ENCODE results near the gene VENTX. TPM values are rescaled to one million over a fixed set of nuclear protein-coding genes. Genes with fewer than 3 reads are reported as not detected.

Gene VENTX
- total and polyA plus RNA-seq, 10 of the 15 experiments (the other 5 are each of a cell fraction or from before 2014, with no cell fraction given), result 0.05 TPM; not detected in 9

GRCh38 chr10:133198206-133198605 is 39.4 kb upstream of the VENTX start:
- no peaks in the 10 kb centered on the region for H3K4me1 ChIP-seq (ENCODE audit: control insufficient read depth, insufficient read depth, low read length)
- no peaks in the 10 kb centered on the region for H4K20me1 ChIP-seq (ENCODE audit: control insufficient read depth, insufficient read depth)
- FAIRE-seq (no peak), DNase-seq (ENCODE audit: low read depth, low spot score) (no peak), ATAC-seq (no peak)
- no peak overlapping the region for H2AFZ ChIP-seq (ENCODE audit: control insufficient read depth, low read depth, low read length)
- no peak overlapping the region for H3K4me2 ChIP-seq (ENCODE audit: control insufficient read depth, insufficient read depth)
- H3K9me3 ChIP-seq (replicated peaks; ENCODE audit: control insufficient read depth, insufficient read depth, low read length), result no peaks in the 10 kb centered on the region
- no peaks in the 10 kb centered on the region for H3K79me2 ChIP-seq (ENCODE audit: control insufficient read depth, insufficient read depth, low read length)
- RAD21 ChIA-PET (ENCODE audit: unreplicated experiment), result no interaction called here
- BruUV-seq (replicated peaks), result no TSS peak
- no peak overlapping the region for H3K27ac ChIP-seq (ENCODE audit: control insufficient read depth, insufficient read depth)
- TF ChIP-seq ATF3 (IDR thresholded peaks at IDR 0.05; ENCODE audit: borderline replicate concordance, extremely low read depth, low read depth, low read length), result no peak
- no peak for TF ChIP-seq BCL3 (IDR thresholded peaks at IDR 0.05; ENCODE audit: borderline replicate concordance, insufficient read depth, low read depth, low read length, poor library complexity, severe bottlenecking)
- TF ChIP-seq FOXM1 (IDR thresholded peaks at IDR 0.05; ENCODE audit: low read depth, low read length), result no peak
- no peak for TF ChIP-seq HCFC1 (IDR thresholded peaks at IDR 0.05; ENCODE audit: low read length)
- TF ChIP-seq ZNF274 (IDR thresholded peaks at IDR 0.05; ENCODE audit: insufficient read depth, insufficient read length), result no peak
- no peak for TF ChIP-seq NFXL1 (IDR thresholded peaks at IDR 0.05; ENCODE audit: borderline replicate concordance)
- TF ChIP-seq JUNB (IDR thresholded peaks at IDR 0.05), result no peak
- TF ChIP-seq, protein P1, sequence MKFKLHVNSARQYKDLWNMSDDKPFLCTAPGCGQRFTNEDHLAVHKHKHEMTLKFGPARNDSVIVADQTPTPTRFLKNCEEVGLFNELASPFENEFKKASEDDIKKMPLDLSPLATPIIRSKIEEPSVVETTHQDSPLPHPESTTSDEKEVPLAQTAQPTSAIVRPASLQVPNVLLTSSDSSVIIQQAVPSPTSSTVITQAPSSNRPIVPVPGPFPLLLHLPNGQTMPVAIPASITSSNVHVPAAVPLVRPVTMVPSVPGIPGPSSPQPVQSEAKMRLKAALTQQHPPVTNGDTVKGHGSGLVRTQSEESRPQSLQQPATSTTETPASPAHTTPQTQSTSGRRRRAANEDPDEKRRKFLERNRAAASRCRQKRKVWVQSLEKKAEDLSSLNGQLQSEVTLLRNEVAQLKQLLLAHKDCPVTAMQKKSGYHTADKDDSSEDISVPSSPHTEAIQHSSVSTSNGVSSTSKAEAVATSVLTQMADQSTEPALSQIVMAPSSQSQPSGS (IDR thresholded peaks at IDR 0.05; ENCODE audit: low read length), result no peak
- no peak for TF ChIP-seq IKZF2 (IDR thresholded peaks at IDR 0.05)
- TF ChIP-seq NR2C2 (IDR thresholded peaks at IDR 0.05; ENCODE audit: borderline replicate concordance, control insufficient read depth, insufficient read length, low read depth), result no peak
- no peak for TF ChIP-seq SREBF2 (IDR thresholded peaks at IDR 0.05; ENCODE audit: low read length)
- TF ChIP-seq SMAD5 (IDR thresholded peaks at IDR 0.05; ENCODE audit: low read depth), result no peak
- no peak for TF ChIP-seq TARDBP (IDR thresholded peaks at IDR 0.05; ENCODE audit: borderline replicate concordance)
- TF ChIP-seq CHD4 (IDR thresholded peaks at IDR 0.05), result no peak
- no peak for TF ChIP-seq ZBED1 (IDR thresholded peaks at IDR 0.05; ENCODE audit: borderline replicate concordance)
- CTCF ChIA-PET, result no interaction called here
- POLR2A ChIA-PET, result no interaction called here
- H3K27me3 ChIP-seq (replicated peaks in 1 of 2; ENCODE audit: control insufficient read depth in 2 of 2, insufficient read depth in 2 of 2, low read length in 1 of 2), result no peaks in the 10 kb centered on the region
- in situ Hi-C loops (cut with MboI), result no loop called here
- no peaks in the 10 kb centered on the region for H3K36me3 ChIP-seq (ENCODE audit: control insufficient read depth in 2 of 2, insufficient read depth in 2 of 2, low read length in 1 of 2)
- WGBS (ENCODE audit: insufficient coverage, insufficient replicate concordance, low lambda C conversion rate, missing lambda C conversion rate), result 74% methylated on average over 20 of the region's 26 CpGs
- no peak overlapping the region for H3K4me3 ChIP-seq
- SMC1A ChIA-PET (ENCODE audit: uncharacterized antibody, unreplicated experiment), result no interaction called here
- no peak overlapping the region for H3K9ac ChIP-seq (ENCODE audit: control insufficient read depth, insufficient read depth, low read length)
- intact Hi-C loops (cut with micrococcal nuclease; ENCODE audit: unreplicated experiment), result no loop called here
